Endothelial cell of umbilical vein (primary cell): ENCODE data around the gene RSPH1. TPM values are rescaled to one million over a fixed set of nuclear protein-coding genes. Genes with fewer than 3 reads are reported as not detected.

Experiments
- BruUV-seq: library from RNA; stranded (reverse); fragments of 400-500 nt; replicated peaks from 2 replicates; lab custom pipeline; 2021; lab: Mats Ljungman, UMichigan
- CTCF ChIA-PET: fragments of 300-600, 350-600 bp; sonication (Branson Sonifier 250); formaldehyde crosslinking; loops from one replicate; lab custom pipeline; 2021; ENCODE audit warnings: antibody characterized with exemption, inconsistent platforms; lab: Charles Lee
- POLR2A ChIA-PET: fragments of 300-600, 350-600 bp; sonication (Branson Sonifier 250); formaldehyde crosslinking; loops from one replicate; lab custom pipeline; 2021; ENCODE audit warnings: antibody characterized with exemption, inconsistent platforms; lab: Charles Lee
- DNase-seq: peaks from one replicate; pipeline ENCODE4 v3.0.0-alpha.2; 2011; ENCODE audit warnings: low read depth, low spot score
- FAIRE-seq: peaks from 2 replicates; lab custom pipeline; 2011; peaks lifted over from hg19 to GRCh38; lab: Jason Lieb, UNC
- H2AFZ ChIP-seq: 2 replicates; pipeline ENCODE4 v1.6.0; 2012; ENCODE audit warnings: low read depth, low read length, control low read depth, inconsistent platforms
- H3K27ac ChIP-seq: 2 replicates; pipeline ENCODE4 v1.5.1; 2011; ENCODE audit warnings: low read depth, mild to moderate bottlenecking, control low read depth, low read length, moderate library complexity; ENCODE audit not compliant: insufficient read depth
- H3K27me3 ChIP-seq, 2 experiments: 2 replicates each; pipeline versions ENCODE4 v1.6.0 to v1.6.1; 2011; ENCODE audit warnings: low read length in 2 of 2, mixed read lengths in 1 of 2; ENCODE audit not compliant: control insufficient read depth in 2 of 2, insufficient read depth in 2 of 2
- H3K36me3 ChIP-seq, 2 experiments: 2 replicates in 1 of 2; 3 replicates in 1 of 2; pipeline ENCODE4 v1.5.1; 2011; ENCODE audit warnings: low read length in 2 of 2, mild to moderate bottlenecking in 1 of 2, moderate library complexity in 1 of 2; ENCODE audit not compliant: control insufficient read depth in 2 of 2, insufficient read depth in 2 of 2; ENCODE audit errors: extremely low read depth in 1 of 2
- H3K4me1 ChIP-seq: 3 replicates; pipeline ENCODE4 v1.5.1; 2011; ENCODE audit warnings: mild to moderate bottlenecking, low read length; ENCODE audit not compliant: control insufficient read depth, insufficient read depth; ENCODE audit errors: extremely low read depth
- H3K4me2 ChIP-seq: 2 replicates; pipeline ENCODE4 v1.6.1; 2011; ENCODE audit warnings: low read length, control low read depth, mixed read lengths; ENCODE audit not compliant: insufficient read depth
- H3K4me3 ChIP-seq, 3 experiments: fragments of 200-600 bp in 1 of 3; sonication (generic), shearing (Covaris generic) in 1 of 3; replicated peaks in 1 of 3; 2 replicates each; pipeline ENCODE4 v1.5.1; 2011 to 2016; ENCODE audit warnings: control low read depth in 3 of 3, low read length in 3 of 3, mild to moderate bottlenecking in 2 of 3, inconsistent platforms in 1 of 3, low read depth in 1 of 3, moderate library complexity in 1 of 3; ENCODE audit not compliant: insufficient read depth in 1 of 3
- H3K79me2 ChIP-seq: 2 replicates; pipeline ENCODE4 v1.6.0; 2012; ENCODE audit warnings: low read length, inconsistent platforms; ENCODE audit not compliant: control insufficient read depth, insufficient read depth
- H3K9ac ChIP-seq: replicated peaks from 2 replicates; pipeline ENCODE3; 2011; ENCODE audit warnings: low read length, control low read depth; ENCODE audit not compliant: insufficient read depth; ENCODE audit errors: extremely low read depth
- H3K9me1 ChIP-seq: replicated peaks from 3 replicates; pipeline ENCODE4 v1.6.0; 2011; ENCODE audit warnings: mild to moderate bottlenecking, low read length; ENCODE audit not compliant: control insufficient read depth, insufficient read depth; ENCODE audit errors: extremely low read depth
- H3K9me3 ChIP-seq: replicated peaks from 2 replicates; pipeline ENCODE4 v1.5.1; 2012; ENCODE audit warnings: low read length, inconsistent platforms; ENCODE audit not compliant: control insufficient read depth, insufficient read depth
- H4K20me1 ChIP-seq: replicated peaks from 2 replicates; pipeline ENCODE3; 2011; ENCODE audit warnings: mild to moderate bottlenecking, low read length; ENCODE audit not compliant: control insufficient read depth, insufficient read depth; ENCODE audit errors: extremely low read depth
- CTCF ChIP-seq, 2 donors: IDR thresholded peaks; 1 replicate in 1 of 2; 2 replicates in 1 of 2; pipeline ENCODE4 v1.5.1; 2011; ENCODE audit warnings: low read length in 2 of 2, mild to moderate bottlenecking in 2 of 2, moderate library complexity in 2 of 2, control low read depth in 1 of 2, inconsistent platforms in 1 of 2, low read depth in 1 of 2; ENCODE audit not compliant: insufficient read depth in 1 of 2; ENCODE audit errors: extremely low read depth in 1 of 2
- EZH2 ChIP-seq: IDR thresholded peaks from 2 replicates; pipeline ENCODE4 v1.6.1; 2012; ENCODE audit warnings: borderline replicate concordance, low read depth, mild to moderate bottlenecking, moderate library complexity, low read length, inconsistent platforms; ENCODE audit not compliant: severe bottlenecking
- FOS ChIP-seq: IDR thresholded peaks from 2 replicates; pipeline ENCODE4 v1.6.1; 2011; ENCODE audit warnings: mild to moderate bottlenecking, low read length, moderate library complexity, borderline replicate concordance; ENCODE audit not compliant: insufficient read depth
- GATA2 ChIP-seq: IDR thresholded peaks from 2 replicates; pipeline ENCODE4 v1.7.0; 2011; ENCODE audit warnings: low read depth, mild to moderate bottlenecking, moderate library complexity, mixed read lengths, low read length; ENCODE audit not compliant: insufficient read length, insufficient read depth
- JUN ChIP-seq: IDR thresholded peaks from 2 replicates; pipeline ENCODE4 v1.6.1; 2011; ENCODE audit warnings: borderline replicate concordance, low read depth; ENCODE audit not compliant: insufficient read length, insufficient read depth
- MAX ChIP-seq: IDR thresholded peaks from 2 replicates; pipeline ENCODE4 v1.6.1; 2011; ENCODE audit not compliant: insufficient read depth, insufficient read length
- MYC ChIP-seq: IDR thresholded peaks from one replicate; pipeline ENCODE4 v1.6.1; 2011; ENCODE audit warnings: mild to moderate bottlenecking, low read depth, low read length
- POLR2A ChIP-seq: IDR thresholded peaks from 2 replicates; pipeline ENCODE4 v1.6.1; 2012; ENCODE audit warnings: low read depth, mild to moderate bottlenecking, control low read depth, low read length
- POLR2AphosphoS5 ChIP-seq: IDR thresholded peaks from 2 replicates; pipeline ENCODE4 v1.6.1; 2012; ENCODE audit warnings: low read depth, mild to moderate bottlenecking, control low read depth, low read length, moderate library complexity; ENCODE audit not compliant: insufficient read depth
- dilution Hi-C: fragments of 300-500 bp; cut with MboI; formaldehyde crosslinking; loops from one replicate; pipeline ENCODE4 v1.15.0; 2019; ENCODE audit warnings: low sequenced_read_pairs; ENCODE audit not compliant: extremely low pct_ligation_motif_present
- intact Hi-C: fragments of 100-400 bp; cut with micrococcal nuclease; formaldehyde crosslinking; loops from one replicate; pipeline ENCODE4 v1.10.0; 2022
- polyA plus RNA-seq, 4 experiments: library from polyadenylated mRNA; depleted of rRNA in 3 of 4; stranded (reverse) in 3 of 4; unstranded in 1 of 4; fragments of >200 nt; gene quantifications; 2 replicates each; pipeline versions ENCODE4 v1.2.1 to v1.2.3, GENCODE V29; 2011 to 2012; ENCODE audit warnings: missing spikeins in 1 of 4
- total RNA-seq: library from RNA; stranded (reverse); gene quantifications from 2 replicates; pipeline ENCODE4 v1.2.3, GENCODE V29; 2021

RSPH1 gene
- total and polyA plus RNA-seq, 2 donors (not counting 3 experiments of a cell fraction or from before 2014, with no cell fraction given) = 0.08 TPM; not detected in 1

DNA sequence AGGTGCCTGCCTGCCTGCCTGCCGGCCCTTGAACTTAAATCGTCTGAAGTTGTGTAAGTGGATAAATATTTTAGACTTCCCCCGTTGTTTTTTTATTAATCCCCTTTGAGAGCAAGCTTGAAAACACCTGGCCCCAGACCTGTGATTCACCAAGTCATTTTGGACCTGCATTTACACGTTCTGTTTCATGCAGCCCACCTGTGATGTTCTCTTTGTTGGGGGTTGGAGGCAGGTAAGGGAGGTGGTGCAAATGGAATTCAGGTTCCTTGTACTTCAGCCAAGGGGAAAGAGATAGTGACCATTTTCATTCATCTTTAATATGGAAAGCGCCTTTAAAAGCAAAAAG is 18.8 kb upstream of the RSPH1 start:
- dilution Hi-C loops = no loop called here
- POLR2A ChIA-PET = no interaction called here

DNA sequence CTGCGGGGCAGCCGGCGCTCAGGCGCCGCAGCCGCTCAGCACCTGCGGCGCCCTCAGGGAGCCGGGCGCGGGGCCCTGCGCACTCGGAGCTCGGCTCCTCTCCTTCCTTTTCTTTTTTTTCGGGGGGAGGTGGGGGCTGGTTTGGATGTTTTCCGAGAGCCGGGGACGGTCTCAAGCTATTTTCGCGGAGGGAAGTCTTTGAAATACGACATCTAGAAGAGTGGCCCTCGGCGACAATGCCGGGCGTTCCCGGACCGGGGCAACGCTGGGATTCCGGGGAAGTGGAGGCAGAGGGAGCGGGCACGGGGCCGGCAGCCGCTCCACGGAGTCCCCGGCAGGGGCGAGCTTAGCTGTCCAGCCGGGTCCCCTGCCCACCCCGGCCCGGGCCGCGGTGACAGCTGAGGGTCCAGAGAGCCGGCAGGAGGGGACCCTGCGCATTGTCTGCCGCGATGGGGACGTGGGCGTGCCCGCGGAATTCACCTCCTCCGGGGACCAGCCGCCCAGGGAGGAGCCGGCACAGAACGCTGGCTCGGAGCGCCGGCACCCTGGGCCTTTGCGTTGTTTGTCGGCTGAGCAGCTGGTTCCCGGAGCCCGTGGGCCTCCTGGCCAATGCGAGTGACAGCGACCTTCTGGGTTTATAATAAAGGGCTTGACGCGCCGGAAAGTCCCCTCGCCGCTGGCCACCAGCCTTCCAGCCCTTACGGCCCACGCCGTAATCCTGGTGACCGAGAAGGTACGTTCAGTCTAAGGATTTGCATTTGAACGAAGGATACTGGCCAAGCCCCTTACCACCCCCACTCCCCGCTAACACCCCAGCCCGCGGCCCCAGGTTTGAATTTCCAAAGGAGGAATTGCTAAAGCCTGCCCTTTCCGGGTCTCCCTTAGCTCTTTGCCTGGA is 18.2 kb upstream of the RSPH1 start:
- no peaks in the 10 kb centered on the region for H3K9me3 ChIP-seq
- FAIRE-seq (peak; percentile 73), DNase-seq (peak; percentile 22)
- TF ChIP-seq MYC = no peak
- no peak for TF ChIP-seq JUN
- no peak for TF ChIP-seq POLR2A
- TF ChIP-seq MAX = no peak
- no peak for TF ChIP-seq EZH2
- TF ChIP-seq GATA2 = no peak
- no peak for TF ChIP-seq FOS
- TF ChIP-seq CTCF (IDR thresholded peaks at IDR 0.05; ENCODE audit: extremely low read depth in 1 of 2, insufficient read depth in 1 of 2, low read depth in 1 of 2, low read length in 2 of 2) = no peak
- TF ChIP-seq POLR2AphosphoS5 = no peak
- intact Hi-C loops (no loop called here), dilution Hi-C loops (no loop called here)
- peaks cover 5% of the 10 kb centered on the region for H3K4me1 ChIP-seq
- POLR2A ChIA-PET = no interaction called here
- peak overlapping the region; percentile 64 to 92 (median 66) for H3K4me3 ChIP-seq
- no peaks in the 10 kb centered on the region for H3K36me3 ChIP-seq
- no TSS peak for BruUV-seq
- peak overlapping the region; percentile 76 for H3K4me2 ChIP-seq
- CTCF ChIA-PET = interaction anchor here (1.0 to 1.4 kb wide), 3 partner anchors 10 to 176 kb away, joined by 3 read pairs; no protein-coding TSS in a partner anchor
- no peaks in the 10 kb centered on the region for H3K79me2 ChIP-seq
- peak overlapping the region; percentile 4 for H3K27ac ChIP-seq
- H2AFZ ChIP-seq = peak overlapping the region; percentile 95
- H3K27me3 ChIP-seq = no peaks in the 10 kb centered on the region
- peak overlapping the region; percentile 49 for H3K9ac ChIP-seq
- H3K9me1 ChIP-seq = no peaks in the 10 kb centered on the region
- no peaks in the 10 kb centered on the region for H4K20me1 ChIP-seq

More for the DNA sequence above, 18.8 kb upstream of the RSPH1 start:
- Histone ChIP-seq H3K27me3 (no peaks in the 10 kb centered on the region), H3K9ac (peak overlapping the region; percentile 13), H3K79me2 (no peaks in the 10 kb centered on the region), H3K4me3 (peak overlapping the region; percentile 64 to 92 (median 66)), H3K4me2 (peak overlapping the region; percentile 76), H2AFZ (no peak overlapping the region), H3K9me1 (no peaks in the 10 kb centered on the region), H3K4me1 (peaks cover 5% of the 10 kb centered on the region), H3K9me3 (no peaks in the 10 kb centered on the region), H3K27ac (no peak overlapping the region), H3K36me3 (no peaks in the 10 kb centered on the region), H4K20me1 (no peaks in the 10 kb centered on the region)
- intact Hi-C loops = no loop called here
- DNase-seq (no peak), FAIRE-seq (no peak)
- TF ChIP-seq POLR2AphosphoS5 = no peak
- CTCF ChIA-PET = interaction anchor here (1.0 to 1.4 kb wide), 3 partner anchors 9 to 177 kb away, joined by 3 read pairs; no protein-coding TSS in a partner anchor
- TSS peak; percentile 17 for BruUV-seq
